Spleen (tissue), 7 donors: Measurements from ENCODE around the gene PSMC2.

Source experiments
- CTCF ChIP-seq, 11 experiments: fragments of 200-600 bp in 7 of 11; fragments of 450-650 bp in 4 of 11; sonication (generic) in 4 of 11; IDR thresholded peaks in 8 of 11; conservative IDR thresholded peaks in 3 of 11; 1 replicate in 7 of 11; 2 replicates in 4 of 11; pipeline versions ENCODE4 v1.4.0 to v1.8.0; 2016 to 2021; ENCODE audit warnings: antibody characterized with exemption in 11 of 11, inconsistent platforms in 4 of 11, mild to moderate bottlenecking in 1 of 11
- POLR2A ChIP-seq, 3 donors: fragments of 450-650 bp; IDR thresholded peaks; one replicate each; pipeline ENCODE4 v1.5.1; 2017; ENCODE audit warnings: antibody characterized with exemption in 3 of 3, mild to moderate bottlenecking in 1 of 3
- POLR2AphosphoS5 ChIP-seq, 3 donors: sonication (generic); formaldehyde crosslinking; IDR thresholded peaks; one replicate each; pipeline ENCODE4 v1.5.1; 2017; ENCODE audit warnings: antibody characterized with exemption in 3 of 3
- donor health status: DM: no; HTN: no; CAD: no; lungs with moderate emphysema.
- donor health status: DM: no; HTN: no; CAD: no.
- donor health status: DM: no; HTN: no; CAD: no.

DNA sequence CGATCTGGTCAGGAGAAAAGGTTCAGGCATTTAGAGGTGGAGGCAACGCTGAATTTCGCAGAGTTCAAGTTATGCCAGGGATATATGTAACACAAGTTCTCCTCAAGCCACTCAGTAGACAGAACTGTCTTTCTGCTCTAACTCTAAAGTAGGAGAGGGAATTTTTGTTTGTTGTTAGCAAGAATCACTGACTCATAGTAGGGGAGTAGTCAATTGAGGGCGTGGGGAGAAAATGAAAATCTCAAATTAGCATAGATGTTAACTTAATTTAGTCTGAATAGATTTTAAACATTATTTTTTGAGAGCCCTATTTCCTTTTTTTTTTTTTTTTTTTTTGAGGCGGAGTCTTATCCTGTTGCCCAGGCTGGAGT lies 34.6 kb downstream of the PSMC2 start:
- TF ChIP-seq POLR2AphosphoS5 (IDR thresholded peaks at IDR 0.05), result no peak
- TF ChIP-seq POLR2A (IDR thresholded peaks at IDR 0.05), result no peak
- no peak for TF ChIP-seq CTCF (IDR thresholded peaks at IDR 0.05 in 8 of 11, conservative IDR thresholded peaks at IDR 0.05 in 3 of 11)
